Measurements from ENCODE around the gene TSHZ2.

TSHZ2 gene

DNA sequence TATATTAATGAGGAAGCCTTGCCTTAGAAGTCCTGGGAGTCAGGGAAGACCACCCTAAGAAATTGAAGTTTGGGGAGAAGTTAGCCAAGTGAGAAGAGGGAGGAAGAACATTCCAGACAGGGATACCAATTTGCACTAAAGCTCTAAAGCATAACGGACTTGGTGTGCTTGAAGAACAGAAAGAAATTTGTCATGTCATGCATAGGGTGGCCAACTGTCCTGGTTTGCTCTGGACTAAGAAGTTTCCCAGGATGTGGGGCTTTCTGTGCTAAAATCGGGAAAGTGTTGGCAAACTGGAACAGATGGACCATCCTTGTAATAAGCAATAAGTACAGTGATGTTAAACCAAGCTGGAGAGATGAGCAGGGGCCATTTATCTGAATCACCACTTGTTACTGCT is 403.9 kb downstream of the TSHZ2 start:
- ChIA-PET CTCF (no interaction called here), POLR2A (no interaction called here)
- no peak for DNase-seq (ENCODE audit: extremely low spot score)
- TF ChIP-seq, protein P1, sequence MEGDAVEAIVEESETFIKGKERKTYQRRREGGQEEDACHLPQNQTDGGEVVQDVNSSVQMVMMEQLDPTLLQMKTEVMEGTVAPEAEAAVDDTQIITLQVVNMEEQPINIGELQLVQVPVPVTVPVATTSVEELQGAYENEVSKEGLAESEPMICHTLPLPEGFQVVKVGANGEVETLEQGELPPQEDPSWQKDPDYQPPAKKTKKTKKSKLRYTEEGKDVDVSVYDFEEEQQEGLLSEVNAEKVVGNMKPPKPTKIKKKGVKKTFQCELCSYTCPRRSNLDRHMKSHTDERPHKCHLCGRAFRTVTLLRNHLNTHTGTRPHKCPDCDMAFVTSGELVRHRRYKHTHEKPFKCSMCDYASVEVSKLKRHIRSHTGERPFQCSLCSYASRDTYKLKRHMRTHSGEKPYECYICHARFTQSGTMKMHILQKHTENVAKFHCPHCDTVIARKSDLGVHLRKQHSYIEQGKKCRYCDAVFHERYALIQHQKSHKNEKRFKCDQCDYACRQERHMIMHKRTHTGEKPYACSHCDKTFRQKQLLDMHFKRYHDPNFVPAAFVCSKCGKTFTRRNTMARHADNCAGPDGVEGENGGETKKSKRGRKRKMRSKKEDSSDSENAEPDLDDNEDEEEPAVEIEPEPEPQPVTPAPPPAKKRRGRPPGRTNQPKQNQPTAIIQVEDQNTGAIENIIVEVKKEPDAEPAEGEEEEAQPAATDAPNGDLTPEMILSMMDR (IDR thresholded peaks at IDR 0.05; ENCODE audit: control extremely low read depth, extremely low read depth, low read depth, missing control alignments) = no peak

DNA sequence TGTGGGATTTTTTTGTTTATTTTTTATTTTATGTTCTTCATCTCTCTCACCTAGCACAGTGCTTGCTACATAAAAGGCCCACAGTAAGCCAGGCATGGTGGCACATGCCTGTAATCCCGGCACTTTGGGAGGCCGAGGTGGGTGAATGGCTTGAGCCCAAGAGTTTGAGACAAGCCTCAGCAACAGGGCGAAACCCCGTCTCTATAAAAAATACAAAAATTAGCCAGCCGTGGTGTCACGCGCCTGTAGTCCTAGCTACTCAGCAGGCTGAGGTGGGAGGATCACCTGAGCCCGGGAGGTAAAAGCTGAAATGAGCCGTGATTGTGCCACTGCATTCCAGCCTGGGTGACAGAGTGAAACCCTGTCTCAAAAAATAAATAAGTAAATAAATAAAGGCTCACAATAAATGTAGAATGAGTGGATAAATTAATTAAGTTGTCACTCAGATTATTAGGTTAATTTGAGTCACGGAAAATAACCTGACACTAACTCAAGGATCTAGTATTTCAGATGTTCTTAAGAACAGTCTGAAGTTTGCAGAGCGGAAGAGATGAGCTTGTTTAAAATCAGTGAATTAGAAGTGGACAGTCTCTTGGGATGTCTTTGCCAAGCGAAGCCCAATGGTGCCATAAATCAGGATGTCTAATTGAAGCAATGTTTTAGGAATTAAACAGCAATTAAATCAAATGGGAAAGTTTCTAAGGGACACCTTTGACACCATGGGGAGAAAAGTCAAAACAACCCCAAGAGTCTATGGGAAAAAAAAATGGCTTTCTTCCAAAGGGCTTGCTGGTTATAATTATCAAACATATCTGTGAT is 407.1 kb downstream of the TSHZ2 start:
- DNase-seq (ENCODE audit: extremely low spot score) = no peak
- ChIA-PET POLR2A (no interaction called here), CTCF (no interaction called here)
- TF ChIP-seq, protein P1 (IDR thresholded peaks at IDR 0.05; ENCODE audit: control extremely low read depth, extremely low read depth, low read depth, missing control alignments) = no peak

DNA sequence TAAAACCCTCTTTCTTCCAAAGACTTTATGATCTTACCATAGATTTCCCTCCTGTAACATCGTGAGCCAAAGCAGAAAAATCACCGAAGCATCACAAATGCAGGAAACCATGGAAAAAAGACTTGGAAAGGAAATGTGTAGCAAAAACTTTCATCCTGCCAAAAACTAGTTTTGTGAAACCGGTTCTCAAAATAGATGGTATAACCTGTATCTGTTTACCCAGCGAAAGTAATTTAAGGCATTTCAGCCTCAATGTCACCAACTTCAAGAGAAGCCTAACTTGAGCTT is 407.6 kb downstream of the TSHZ2 start:
- no peak for DNase-seq (ENCODE audit: extremely low spot score)
- CTCF ChIA-PET = no interaction called here
- POLR2A ChIA-PET = no interaction called here
- TF ChIP-seq, protein P1 (IDR thresholded peaks at IDR 0.05; ENCODE audit: control extremely low read depth, extremely low read depth, low read depth, missing control alignments) = no peak

DNA sequence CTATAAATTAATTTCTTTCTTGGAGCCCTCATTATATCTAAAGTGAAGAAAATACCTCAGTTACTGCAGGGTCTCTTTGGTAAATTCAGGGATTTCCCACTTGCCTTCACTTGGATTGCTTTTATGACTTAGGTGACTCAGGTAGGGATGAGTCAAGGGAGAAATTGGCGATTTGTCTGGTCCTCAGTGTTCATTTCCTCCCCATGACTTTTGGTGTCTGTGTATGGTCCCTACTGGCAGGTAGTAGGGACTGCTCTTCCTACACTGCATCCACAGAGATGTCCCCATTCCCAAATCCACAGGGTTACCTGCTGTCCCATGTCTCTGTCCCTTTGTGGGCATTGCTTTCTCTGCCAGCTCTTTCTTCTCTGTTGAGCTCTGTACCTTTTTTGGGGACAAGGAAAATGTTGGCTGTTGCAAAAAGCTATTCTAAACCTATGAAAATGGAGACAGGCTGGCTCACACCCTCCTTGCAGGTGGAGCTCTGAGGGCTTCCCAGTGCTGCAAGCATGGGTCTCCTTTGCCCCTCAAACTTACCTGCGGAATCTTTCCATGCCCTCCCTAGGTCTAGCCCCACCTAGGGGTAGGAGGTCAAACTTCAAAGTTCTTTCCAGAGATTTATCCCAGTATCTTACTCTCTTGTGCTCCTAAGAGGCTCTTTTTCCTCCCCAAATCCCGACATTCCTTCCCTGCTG is 409.6 kb downstream of the TSHZ2 start:
- DNase-seq (ENCODE audit: extremely low spot score) = no peak
- ChIA-PET CTCF (no interaction called here), POLR2A (no interaction called here)
- TF ChIP-seq, protein P1 (IDR thresholded peaks at IDR 0.05; ENCODE audit: control extremely low read depth, extremely low read depth, low read depth, missing control alignments) = no peak

DNA sequence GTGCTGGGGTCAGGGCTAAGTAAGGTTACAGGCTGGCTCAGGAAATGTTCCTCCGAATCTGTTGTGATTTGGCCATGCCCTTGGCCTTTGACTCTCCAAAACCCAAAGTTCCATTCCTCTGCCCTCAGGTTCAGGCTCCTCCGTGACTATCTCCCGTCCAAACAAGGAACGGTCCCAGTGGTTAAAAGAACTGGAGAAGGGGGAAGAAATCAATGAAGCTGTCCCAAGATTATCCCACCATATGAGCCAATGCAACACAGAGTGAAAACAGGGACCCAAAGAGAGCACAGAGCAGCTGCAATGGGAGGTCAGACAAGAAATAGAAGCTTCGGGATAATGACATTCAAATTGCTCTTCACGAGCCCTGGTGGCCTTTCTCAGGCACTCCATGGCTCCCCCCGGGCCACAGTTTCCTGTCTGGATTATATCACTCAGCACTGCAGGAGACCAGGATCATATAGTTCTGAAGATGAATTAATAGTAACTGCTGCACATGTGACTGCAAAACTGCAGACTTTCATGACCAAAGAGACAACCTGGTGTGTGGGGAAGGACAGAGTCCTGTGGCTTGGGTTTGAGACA is 410.2 kb downstream of the TSHZ2 start:
- POLR2A ChIA-PET = no interaction called here
- TF ChIP-seq, protein P1 (IDR thresholded peaks at IDR 0.05; ENCODE audit: control extremely low read depth, extremely low read depth, low read depth, missing control alignments) = no peak
- CTCF ChIA-PET = no interaction called here
- no peak for DNase-seq (ENCODE audit: extremely low spot score)

DNA sequence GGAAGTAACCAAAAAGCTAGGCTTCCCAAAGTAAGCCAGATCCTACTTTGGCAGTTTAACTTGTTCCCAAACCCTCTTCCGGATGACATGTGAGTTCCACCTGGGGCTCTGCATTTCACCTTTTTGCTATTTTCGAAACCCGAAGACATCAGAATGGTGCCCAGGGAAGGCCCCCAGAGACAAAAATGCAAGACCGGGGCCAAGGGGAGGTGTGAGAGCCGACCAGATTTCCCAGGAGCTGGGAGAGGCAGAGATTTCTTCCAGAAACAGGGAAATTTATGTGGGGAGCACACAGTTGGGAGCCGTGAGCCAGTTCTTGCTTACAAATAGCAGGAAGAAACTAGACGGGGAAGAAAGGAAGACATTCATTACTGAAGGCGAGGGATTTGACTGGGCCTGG is 411.8 kb downstream of the TSHZ2 start:
- TF ChIP-seq, protein P1 (IDR thresholded peaks at IDR 0.05; ENCODE audit: control extremely low read depth, extremely low read depth, low read depth, missing control alignments) = no peak
- CTCF ChIA-PET = no interaction called here
- no peak for DNase-seq (ENCODE audit: extremely low spot score)
- POLR2A ChIA-PET = no interaction called here
